IMR-90 (cell line): ENCODE results near the gene SEMG1. TPM values are rescaled to one million over a fixed set of nuclear protein-coding genes. Genes with fewer than 3 reads are reported as not detected.

Experiments used
- ATAC-seq: fragments of 200-7000 bp; cut with Tn5 transposase; 2 replicates; pipeline ENCODE4 v1.9.1; 2020; ENCODE audit warnings: low read depth, mild to moderate bottlenecking, moderate library complexity
- Bru-seq: library from RNA; stranded (reverse); fragments of 400-500 nt; gene quantifications from one replicate; lab custom pipeline; 2021; lab: Mats Ljungman, UMichigan
- BruChase-seq, 2 experiments: library from RNA; stranded (reverse); fragments of 400-500 nt; gene quantifications; one replicate each; lab custom pipeline; 2021; lab: Mats Ljungman, UMichigan
- BruUV-seq: library from RNA; stranded (reverse); fragments of 400-500 nt; replicated peaks from 2 replicates; lab custom pipeline; 2021; lab: Mats Ljungman, UMichigan
- CTCF ChIA-PET: fragments of 300-600 bp; formaldehyde crosslinking; extraction: SDS; loops from one replicate; lab custom pipeline; 2021; ENCODE audit warnings: antibody characterized with exemption; lab: Yijun Ruan, JAX
- POLR2A ChIA-PET: fragments of 300-600 bp; sonication (Branson Sonifier 250); formaldehyde crosslinking; loops from one replicate; lab custom pipeline; 2022; ENCODE audit warnings: antibody characterized with exemption; ENCODE audit not compliant: unreplicated experiment; lab: Charles Lee
- DNase-seq: peaks from one replicate; pipeline ENCODE4 v3.0.0; 2013
- H2AFZ ChIP-seq: replicated peaks from 2 replicates; pipeline ENCODE3; 2013; ENCODE audit warnings: low read length, mild to moderate bottlenecking; ENCODE audit not compliant: poor library complexity
- H2AK5ac ChIP-seq: 2 replicates; pipeline ENCODE4 v1.6.1; 2013; ENCODE audit warnings: low read depth, low read length, inconsistent platforms
- H2AK9ac ChIP-seq: replicated peaks from 2 replicates; pipeline ENCODE3; 2013; ENCODE audit warnings: mild to moderate bottlenecking, low read depth, low read length, moderate library complexity; ENCODE audit not compliant: poor library complexity
- H2BK120ac ChIP-seq: 2 replicates; pipeline ENCODE4 v1.6.1; 2013; ENCODE audit warnings: low read depth, low read length, inconsistent platforms
- H2BK15ac ChIP-seq: 3 replicates; pipeline ENCODE4 v1.6.1; 2013; ENCODE audit warnings: low read depth, low read length, inconsistent platforms
- H2BK20ac ChIP-seq: 2 replicates; pipeline ENCODE4 v1.6.1; 2013; ENCODE audit warnings: low read depth, mild to moderate bottlenecking, inconsistent platforms, low read length, moderate library complexity
- H2BK5ac ChIP-seq: 2 replicates; pipeline ENCODE4 v1.6.1; 2013; ENCODE audit warnings: mild to moderate bottlenecking, low read depth, low read length, inconsistent platforms; ENCODE audit not compliant: poor library complexity, severe bottlenecking
- H3K14ac ChIP-seq: replicated peaks from 2 replicates; pipeline ENCODE4 v1.6.1; 2013; ENCODE audit warnings: low read depth, low read length, inconsistent platforms
- H3K18ac ChIP-seq: 2 replicates; pipeline ENCODE4 v1.6.1; 2013; ENCODE audit warnings: low read depth, low read length, control low read depth
- H3K23ac ChIP-seq: 2 replicates; pipeline ENCODE4 v1.6.1; 2013; ENCODE audit warnings: low read depth, low read length, inconsistent platforms
- H3K27ac ChIP-seq: 2 replicates; pipeline ENCODE4 v1.5.1; 2013; ENCODE audit warnings: mild to moderate bottlenecking, control low read depth, low read length; ENCODE audit not compliant: insufficient read depth
- H3K27me3 ChIP-seq: 2 replicates; pipeline ENCODE4 v1.6.1; 2013; ENCODE audit warnings: low read length; ENCODE audit not compliant: control insufficient read depth, insufficient read depth
- H3K36me3 ChIP-seq: 2 replicates; pipeline ENCODE4 v1.6.1; 2013; ENCODE audit warnings: low read length, mixed read lengths; ENCODE audit not compliant: control insufficient read depth, insufficient read depth
- H3K4ac ChIP-seq: 2 replicates; pipeline ENCODE4 v1.6.1; 2013; ENCODE audit warnings: low read depth, low read length, inconsistent platforms
- H3K4me1 ChIP-seq: 2 replicates; pipeline ENCODE4 v1.6.1; 2013; ENCODE audit warnings: low read length, mixed read lengths; ENCODE audit not compliant: control insufficient read depth, insufficient read depth
- H3K4me2 ChIP-seq: 2 replicates; pipeline ENCODE4 v1.6.1; 2013; ENCODE audit warnings: low read depth, mild to moderate bottlenecking, control low read depth, low read length, moderate library complexity
- H3K4me3 ChIP-seq: 2 replicates; pipeline ENCODE4 v1.5.1; 2013; ENCODE audit warnings: low read depth, mild to moderate bottlenecking, control low read depth, low read length, moderate library complexity; ENCODE audit not compliant: insufficient read depth
- H3K56ac ChIP-seq: 2 replicates; pipeline ENCODE4 v1.6.1; 2013; ENCODE audit warnings: low read length, inconsistent platforms; ENCODE audit not compliant: insufficient read depth; ENCODE audit errors: extremely low read depth
- H3K79me1 ChIP-seq, 2 experiments: 2 replicates each; pipeline ENCODE4 v1.6.1; 2013; ENCODE audit warnings: low read length in 2 of 2, inconsistent platforms in 1 of 2, low read depth in 1 of 2
- H3K9ac ChIP-seq: 2 replicates; pipeline ENCODE4 v1.6.1; 2013; ENCODE audit warnings: low read depth, low read length, control low read depth
- H3K9me1 ChIP-seq: 2 replicates; pipeline ENCODE4 v1.6.1; 2013; ENCODE audit warnings: low read length, inconsistent platforms; ENCODE audit not compliant: insufficient read depth
- H3K9me3 ChIP-seq: 2 replicates; pipeline ENCODE4 v1.6.1; 2013; ENCODE audit warnings: low read length; ENCODE audit not compliant: control insufficient read depth, insufficient read depth
- H4K20me1 ChIP-seq: 2 replicates; pipeline ENCODE4 v1.6.1; 2013; ENCODE audit warnings: low read length, inconsistent platforms; ENCODE audit not compliant: insufficient read depth
- H4K5ac ChIP-seq: 2 replicates; pipeline ENCODE4 v1.6.1; 2013; ENCODE audit warnings: mild to moderate bottlenecking, low read depth, low read length, control low read depth
- H4K8ac ChIP-seq, 2 experiments: 2 replicates each; pipeline ENCODE4 v1.6.1; 2013; ENCODE audit warnings: low read depth in 2 of 2, low read length in 2 of 2, control low read depth in 1 of 2, inconsistent platforms in 1 of 2
- H4K91ac ChIP-seq: 2 replicates; pipeline ENCODE4 v1.6.1; 2013; ENCODE audit warnings: low read depth, low read length, inconsistent platforms; ENCODE audit not compliant: insufficient read depth
- BHLHE40 ChIP-seq: fragments of 150-350 bp; IDR thresholded peaks from 2 replicates; pipeline ENCODE4 v1.6.1; 2016; ENCODE audit warnings: mild to moderate bottlenecking, low read depth, low read length
- ELK1 ChIP-seq: fragments of 150-350 bp; IDR thresholded peaks from 2 replicates; pipeline ENCODE4 v1.6.1; 2016; ENCODE audit warnings: low read depth, mild to moderate bottlenecking, low read length, moderate library complexity, borderline replicate concordance
- MAFK ChIP-seq: IDR thresholded peaks from 2 replicates; pipeline ENCODE4 v1.6.1; 2012; ENCODE audit warnings: low read depth, low read length, improper control_type of control experiment
- MXI1 ChIP-seq: IDR thresholded peaks from 2 replicates; pipeline ENCODE4 v1.6.1; 2012; ENCODE audit warnings: low read depth, mild to moderate bottlenecking, low read length, moderate library complexity, borderline replicate concordance
- NFE2L2 ChIP-seq: fragments of 150-350 bp; IDR thresholded peaks from 2 replicates; pipeline ENCODE4 v1.6.1; 2016; ENCODE audit warnings: low read depth, mild to moderate bottlenecking, low read length
- RCOR1 ChIP-seq: IDR thresholded peaks from 2 replicates; pipeline ENCODE4 v1.6.1; 2012; ENCODE audit warnings: mild to moderate bottlenecking, low read length, improper control_type of control experiment; ENCODE audit not compliant: insufficient replicate concordance
- SMC3 ChIP-seq: fragments of 150-350 bp; IDR thresholded peaks from 2 replicates; pipeline ENCODE4 v1.6.1; 2016; ENCODE audit warnings: low read depth, mild to moderate bottlenecking, antibody characterized with exemption, low read length, moderate library complexity
- USF2 ChIP-seq: fragments of 150-350 bp; IDR thresholded peaks from 2 replicates; pipeline ENCODE4 v1.6.1; 2017; ENCODE audit warnings: mild to moderate bottlenecking, antibody characterized with exemption, low read length, low read depth
- WGBS, 2 experiments: methylation state at CpG; one replicate each; pipeline versions ENCODE4 v1.1.5 to v1.1.7; 2013; ENCODE audit warnings: missing lambda C conversion rate in 2 of 2; ENCODE audit not compliant: insufficient read length in 1 of 2; ENCODE audit errors: extremely low coverage in 2 of 2; 5-methylcytosine and 5-hydroxymethylcytosine counted together
- dilution Hi-C: fragments of 300-500 bp; cut with HindIII; formaldehyde crosslinking; loops from one replicate; pipeline ENCODE4 v1.14.3; 2018; ENCODE audit warnings: low sequenced_read_pairs; ENCODE audit not compliant: unreplicated experiment
- in situ Hi-C: fragments of 300-500 bp; cut with MboI; formaldehyde crosslinking; loops from 3 replicates; pipeline ENCODE4 v1.14.3; 2019; ENCODE audit warnings: low sequenced_read_pairs, inconsistent platforms, mixed read lengths
- intact Hi-C: fragments of 100-400 bp; cut with micrococcal nuclease; formaldehyde crosslinking; loops from 2 replicates; pipeline ENCODE4 v1.10.0; 2022
- long read RNA-seq: library from polyadenylated mRNA; unstranded; transcript quantifications from one replicate; pipeline ENCODE4 v2.0.0, GENCODE V29; 2021; ENCODE audit not compliant: unreplicated experiment
- polyA plus RNA-seq, 3 experiments: library from polyadenylated mRNA; depleted of rRNA; stranded (reverse); fragments of >200 nt; gene quantifications; 2 replicates each; pipeline ENCODE4 v1.2.3, GENCODE V29; 2012; ENCODE audit warnings: low replicate concordance in 1 of 3
- total RNA-seq: library from RNA; depleted of rRNA; stranded (reverse); fragments of >200 nt; gene quantifications from 2 replicates; pipeline ENCODE4 v1.2.3, GENCODE V29; 2012; rRNA removed

Gene SEMG1
- total RNA-seq (not detected in 2 replicates), polyA plus RNA-seq (2012; rRNA removed) (not detected in 2 replicates), Bru-seq, nascent RNA (not detected), BruChase-seq, experiment 1, labeled RNA remaining after a 6-hour chase (not detected), BruChase-seq, experiment 2, labeled RNA remaining after a 2-hour chase (not detected)
- not detected in 2 replicates for polyA plus RNA-seq (2012; cell fraction: cytosol; rRNA removed)
- not detected in 2 replicates for polyA plus RNA-seq (2012; cell fraction: nucleus; rRNA removed; ENCODE audit: low replicate concordance)
- long read RNA-seq: 0 reads

GRCh38 chr20:45206725-45207124 is at the start of gene SEMG1:
Gene SEMG1, plus strand, starts transcription at chr20:45207033. Its CDS starts 21 bp downstream, at chr20:45207054.
- H3K27ac ChIP-seq: no peak within 1 kb of the TSS
- H2AK9ac ChIP-seq: no peak within 1 kb of the TSS
- H3K4me3 ChIP-seq: no peak within 1 kb of the TSS
- TF ChIP-seq NFE2L2 (no peak), MXI1 (no peak), USF2 (no peak), RCOR1 (no peak), ELK1 (no peak), BHLHE40 (no peak), SMC3 (no peak), MAFK (no peak)
- H2BK15ac ChIP-seq: no peak within 1 kb of the TSS
- H3K18ac ChIP-seq: no peak within 1 kb of the TSS
- no peaks in the 10 kb centered on the region for H3K4me1 ChIP-seq
- no peaks in the 10 kb centered on the region for H3K9me1 ChIP-seq
- ChIA-PET CTCF (interaction anchor here (0.8 kb wide), 1 partner anchor 87 kb away, joined by 3 read pairs; no protein-coding TSS in a partner anchor), POLR2A (no interaction called here)
- H3K27me3 ChIP-seq: no peaks in the 10 kb centered on the region; the same call in 1 of the 2 replicates
- no peaks in the 10 kb centered on the region for H3K9me3 ChIP-seq
- WGBS, 2 experiments: no CpG with 5 or more reads among the region's 1 CpG
- dilution Hi-C loops (no loop called here), in situ Hi-C loops (no loop called here), intact Hi-C loops (no loop called here)
- no peak within 1 kb of the TSS for H2AK5ac ChIP-seq
- no peak within 1 kb of the TSS for H3K4me2 ChIP-seq
- no peak within 1 kb of the TSS for H2BK120ac ChIP-seq
- H3K9ac ChIP-seq: no peak within 1 kb of the TSS
- no peak within 1 kb of the TSS for H3K14ac ChIP-seq
- H4K20me1 ChIP-seq: no peaks in the 10 kb centered on the region
- no peak within 1 kb of the TSS for H3K23ac ChIP-seq
- DNase-seq (no peak), ATAC-seq (no peak)
- BruUV-seq: no TSS peak
- H2AFZ ChIP-seq: no peak within 1 kb of the TSS
- no peaks in the 10 kb centered on the region for H3K79me1 ChIP-seq
- H3K36me3 ChIP-seq: no peaks in the 10 kb centered on the region
- no peak within 1 kb of the TSS for H4K91ac ChIP-seq
- H3K56ac ChIP-seq: no peak within 1 kb of the TSS
- no peak within 1 kb of the TSS for H2BK5ac ChIP-seq
- no peak within 1 kb of the TSS for H2BK20ac ChIP-seq
- no peak within 1 kb of the TSS for H3K4ac ChIP-seq
- H4K8ac ChIP-seq: no peak within 1 kb of the TSS
- H4K5ac ChIP-seq: no peak within 1 kb of the TSS
